Measurements from ENCODE around the gene CDH5.

CDH5 gene

GRCh38 chr16:66354034-66354909, 12.2 kb upstream of the CDH5 start:
- DNase-seq = no peak

DNA sequence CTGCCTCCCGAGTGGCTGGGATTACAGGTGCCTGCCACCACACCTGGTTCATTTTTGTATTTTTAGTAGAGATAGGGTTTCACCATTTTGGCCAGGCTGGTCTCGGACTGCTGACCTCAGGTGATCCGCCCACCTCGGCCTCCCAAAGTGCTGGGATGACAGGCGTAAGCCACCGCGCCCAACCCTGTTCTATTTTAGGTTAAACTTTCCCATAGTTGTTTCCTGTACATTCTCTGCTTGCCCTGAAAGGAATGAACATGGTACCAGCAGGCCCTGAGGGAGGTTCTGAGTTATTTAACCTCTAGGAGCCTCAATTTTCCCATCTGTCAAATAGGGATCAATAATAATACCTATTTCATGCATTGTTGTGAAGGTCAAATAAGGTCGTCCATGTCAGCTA, 11.0 kb upstream of the CDH5 start:
- DNase-seq = no peak

- no peak for DNase-seq
Measured at GRCh38 chr16:66357523-66357928, 9.0 kb upstream of the CDH5 start.

GRCh38 chr16:66358231-66358630, 8.3 kb upstream of the CDH5 start:
- no peak for DNase-seq

GRCh38 chr16:66359012-66359411, 7.5 kb upstream of the CDH5 start:
- no peak for DNase-seq

DNA sequence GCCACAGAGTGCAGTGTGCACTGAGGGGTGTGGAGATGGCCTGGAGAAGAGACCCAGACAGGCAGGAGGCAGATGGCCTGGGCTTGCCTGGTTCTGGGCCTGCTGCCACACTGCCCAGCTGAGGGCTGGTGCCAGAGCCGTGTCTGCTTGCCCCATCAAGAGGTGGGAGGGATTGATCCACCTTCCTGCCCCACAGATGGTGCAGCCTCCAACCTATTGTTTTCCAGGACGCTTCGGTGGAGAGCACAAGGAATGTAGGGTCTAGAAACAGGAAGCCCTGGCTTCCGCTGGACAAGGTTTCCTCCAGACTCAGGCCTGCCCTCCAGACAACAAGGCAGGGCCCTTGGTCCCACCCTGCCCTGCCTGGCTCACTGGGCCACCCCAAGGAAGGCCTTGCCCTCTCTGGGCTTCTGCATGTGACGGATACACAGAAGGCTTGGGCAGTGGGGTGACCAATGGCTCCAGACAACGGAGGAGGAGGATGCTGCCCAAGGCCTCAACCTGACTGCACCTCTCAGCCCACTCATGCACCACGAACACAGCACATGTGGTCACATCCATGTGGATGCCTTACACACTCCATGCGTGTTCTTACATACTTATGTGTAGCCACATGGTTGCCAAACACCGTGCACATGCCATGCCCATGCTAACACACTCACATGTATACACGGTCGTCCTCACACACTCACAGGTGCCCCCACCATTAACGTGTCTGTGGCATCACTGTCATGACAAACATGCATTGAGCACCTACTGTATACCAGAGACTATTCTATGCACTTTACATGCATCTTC, 6.5 kb upstream of the CDH5 start:
- no peak for DNase-seq

DNA sequence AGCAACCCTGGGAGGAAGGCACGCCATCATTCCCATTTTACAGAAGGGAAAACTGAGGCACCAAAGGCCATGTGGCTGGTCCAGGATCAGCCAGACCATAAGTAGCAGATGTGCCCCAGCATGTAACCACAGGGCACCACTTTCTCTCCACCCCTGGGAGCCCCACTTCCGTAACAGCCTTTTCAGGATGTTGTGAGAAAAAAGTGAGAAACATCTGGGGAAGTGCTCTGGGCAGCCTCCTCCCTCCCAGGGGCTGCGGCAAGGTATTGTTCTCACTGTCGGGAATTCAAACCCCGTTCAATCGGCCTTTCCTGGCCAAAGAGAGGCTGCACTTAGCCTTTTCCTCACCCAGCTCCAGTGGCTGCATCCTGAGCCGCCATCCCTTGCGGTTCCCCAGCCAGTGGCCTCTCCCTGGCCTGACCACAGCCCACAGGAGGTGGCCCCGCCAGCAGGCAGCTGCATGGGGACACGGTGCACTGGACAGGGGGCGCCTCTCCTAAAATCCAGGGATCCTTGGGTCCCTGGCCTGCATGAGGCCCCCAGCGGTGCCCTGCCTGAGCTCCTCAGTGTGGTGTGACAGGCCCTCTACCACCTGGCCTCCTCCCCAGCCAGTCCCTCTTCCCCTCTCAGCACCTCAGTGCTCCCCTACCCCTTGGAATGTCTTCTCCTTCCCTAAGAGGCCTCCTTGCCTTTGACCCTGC, 5.7 kb upstream of the CDH5 start:
- no peak for DNase-seq

DNA sequence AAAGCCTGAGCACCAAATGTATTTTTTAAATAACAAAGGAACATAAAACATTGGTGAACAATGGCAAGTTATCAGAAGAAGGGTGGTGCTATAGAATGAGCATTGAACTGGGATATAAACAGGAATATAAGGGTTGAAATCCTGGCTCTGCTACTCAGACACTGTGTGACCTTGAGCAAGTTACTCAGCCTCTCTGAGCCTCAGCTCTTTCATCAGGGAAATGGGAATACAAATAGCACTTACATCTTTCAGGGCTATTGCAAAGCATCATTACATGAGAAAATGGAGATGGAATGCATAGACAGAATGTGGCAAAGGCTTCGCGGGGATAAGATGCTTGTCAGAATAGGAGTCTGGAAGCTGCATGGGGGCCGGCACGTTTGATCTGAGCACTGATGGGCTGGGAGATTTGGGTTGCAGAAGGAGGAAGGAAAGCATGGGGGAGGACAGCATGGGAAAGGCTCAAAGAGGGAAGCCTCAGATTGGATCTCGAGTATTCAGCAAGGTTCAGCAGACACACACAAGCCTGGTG, 4.8 kb upstream of the CDH5 start:
- DNase-seq = no peak

- DNase-seq = no peak
Measured at GRCh38 chr16:66363211-66363777, 3.2 kb upstream of the CDH5 start.

- no peak for DNase-seq
Measured at GRCh38 chr16:66364117-66364958, 2.2 kb upstream of the CDH5 start.

DNA sequence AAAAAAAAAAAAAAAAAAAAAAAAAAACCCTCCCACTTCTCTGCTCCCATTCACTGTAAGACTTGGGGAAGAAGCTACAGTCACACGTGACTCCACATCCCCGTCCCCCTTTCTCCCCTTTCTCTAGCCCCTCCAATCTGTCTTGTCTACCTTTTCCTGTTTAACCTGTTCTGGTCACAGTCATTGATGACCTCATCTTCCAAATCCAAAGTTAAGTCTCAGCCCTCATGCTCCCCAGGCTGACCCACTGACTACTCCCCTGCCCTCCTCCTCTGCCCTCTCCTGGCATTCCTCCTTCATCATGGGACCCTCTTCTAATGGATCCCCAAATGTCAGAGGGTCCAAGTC, 1.6 kb upstream of the CDH5 start:
- no peak for DNase-seq

DNA sequence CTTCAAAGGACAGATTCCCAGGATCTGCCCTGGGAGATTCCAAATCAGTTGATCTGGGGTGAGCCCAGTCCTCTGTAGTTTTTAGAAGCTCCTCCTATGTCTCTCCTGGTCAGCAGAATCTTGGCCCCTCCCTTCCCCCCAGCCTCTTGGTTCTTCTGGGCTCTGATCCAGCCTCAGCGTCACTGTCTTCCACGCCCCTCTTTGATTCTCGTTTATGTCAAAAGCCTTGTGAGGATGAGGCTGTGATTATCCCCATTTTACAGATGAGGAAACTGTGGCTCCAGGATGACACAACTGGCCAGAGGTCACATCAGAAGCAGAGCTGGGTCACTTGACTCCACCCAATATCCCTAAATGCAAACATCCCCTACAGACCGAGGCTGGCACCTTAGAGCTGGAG, 840 bp upstream of the CDH5 start:
- no peak for DNase-seq

DNA sequence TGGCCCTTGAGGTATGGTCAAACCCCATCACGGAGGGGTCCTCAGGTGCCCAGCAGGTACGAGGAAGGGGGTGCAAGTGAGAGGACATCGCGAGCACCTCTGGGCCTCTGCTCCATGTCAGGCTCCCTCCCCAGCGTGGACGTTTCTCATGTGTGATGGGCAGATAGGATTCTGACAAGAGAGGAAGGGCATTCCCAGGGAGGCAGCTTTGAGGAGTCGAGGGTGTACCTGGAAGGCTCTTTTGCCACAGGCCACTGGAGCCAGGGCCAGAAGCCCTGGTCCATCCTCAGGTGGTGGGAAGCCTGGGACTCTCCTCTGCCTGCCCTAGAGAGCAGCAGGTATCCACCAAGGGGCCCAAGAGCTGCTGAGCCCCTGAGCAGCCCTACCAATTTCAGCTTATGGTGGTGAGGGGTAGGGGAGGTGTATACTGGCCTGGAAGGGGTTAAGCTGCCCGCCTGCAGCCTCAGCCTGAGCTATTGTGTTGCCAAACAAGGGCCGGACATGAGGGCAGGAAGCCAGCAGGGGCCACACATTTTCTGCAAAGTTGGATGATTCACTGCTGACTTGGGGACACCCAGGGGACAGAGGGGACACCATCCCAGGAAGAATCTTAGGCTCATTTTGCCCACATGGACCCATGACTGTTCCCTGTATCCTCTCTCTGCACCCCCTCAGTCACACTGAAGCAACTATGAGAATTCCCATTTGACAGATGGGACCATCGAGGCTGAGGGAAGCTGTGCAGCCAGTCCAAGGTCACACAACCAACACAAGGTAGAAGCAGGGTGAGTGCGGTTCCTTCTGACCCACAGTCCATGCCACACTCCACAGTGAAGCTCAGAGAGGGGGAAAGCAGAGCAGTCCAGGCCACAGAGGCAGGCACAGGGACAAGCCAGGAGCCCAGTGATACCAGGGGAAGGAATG, 1.7 kb downstream of the CDH5 start:
- DNase-seq = no peak

DNA sequence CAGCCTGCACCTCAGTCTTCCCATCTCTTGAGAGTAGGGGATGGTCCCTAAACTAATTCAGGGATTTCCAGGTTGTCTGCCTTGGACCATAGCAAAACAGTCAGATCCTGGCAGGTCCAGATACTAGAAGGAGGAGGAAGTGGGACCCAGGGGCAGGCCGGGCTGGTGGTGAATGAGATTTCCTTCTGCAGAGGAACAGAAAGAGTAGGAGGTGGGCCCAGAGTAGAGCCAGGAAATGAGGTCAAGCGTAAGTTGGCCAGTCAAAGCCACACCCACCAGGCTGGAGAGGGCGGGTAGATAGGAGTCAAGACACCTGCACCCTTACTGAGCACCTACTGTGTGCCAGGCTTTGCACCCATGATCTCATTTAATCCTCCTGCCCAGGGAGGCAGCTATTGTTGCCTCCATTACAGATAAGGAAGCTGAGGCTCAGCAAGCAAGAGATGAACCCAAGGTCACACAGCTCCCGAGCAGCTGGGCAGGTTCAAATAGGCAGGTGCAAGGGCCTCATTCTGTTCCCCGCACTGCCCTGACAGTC, 2.6 kb downstream of the CDH5 start:
- DNase-seq = no peak

- DNase-seq = no peak
Measured at GRCh38 chr16:66370786-66371684, 4.5 kb downstream of the CDH5 start.

DNA sequence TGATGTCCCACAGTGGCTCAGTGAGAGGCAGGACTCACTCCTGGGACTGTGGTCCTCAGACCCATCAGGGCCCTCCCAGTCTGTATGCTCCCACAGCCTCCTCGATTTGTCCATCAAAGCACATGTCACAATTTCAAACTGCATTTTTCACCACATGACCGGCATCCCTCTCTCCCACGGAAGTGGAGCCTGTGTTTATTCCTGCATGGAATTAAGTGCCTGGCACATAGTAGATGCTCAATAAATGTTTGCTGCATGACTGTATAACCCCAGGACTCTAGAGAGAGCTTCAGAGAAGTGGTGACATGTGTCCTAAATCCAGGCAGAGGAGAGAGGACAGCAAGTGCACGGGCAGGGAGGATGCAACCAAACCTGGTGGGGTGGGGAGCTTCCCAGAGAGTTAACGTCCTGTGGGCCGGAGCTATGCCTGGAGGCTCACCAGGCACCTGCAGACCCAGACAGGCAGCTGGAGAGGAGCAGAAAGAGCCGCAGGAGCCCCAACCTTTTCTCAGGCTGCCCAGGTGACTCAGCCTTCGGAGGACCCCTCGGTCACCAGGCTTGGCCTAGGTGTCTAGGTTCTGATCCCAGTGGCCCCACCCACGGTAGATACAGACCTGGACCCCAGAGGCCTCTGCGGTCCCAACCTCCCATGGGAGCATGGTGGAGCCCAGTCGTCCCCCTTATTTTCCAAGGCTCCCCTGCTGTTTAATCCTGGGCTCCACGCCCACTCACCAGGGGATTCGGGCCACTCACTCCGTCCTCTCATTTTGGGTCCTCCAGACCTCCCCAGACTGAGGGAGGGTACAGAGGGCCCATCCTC, 5.8 kb downstream of the CDH5 start:
- DNase-seq = no peak

- DNase-seq = no peak
Measured at GRCh38 chr16:66372898-66373155, 6.3 kb downstream of the CDH5 start.

DNA sequence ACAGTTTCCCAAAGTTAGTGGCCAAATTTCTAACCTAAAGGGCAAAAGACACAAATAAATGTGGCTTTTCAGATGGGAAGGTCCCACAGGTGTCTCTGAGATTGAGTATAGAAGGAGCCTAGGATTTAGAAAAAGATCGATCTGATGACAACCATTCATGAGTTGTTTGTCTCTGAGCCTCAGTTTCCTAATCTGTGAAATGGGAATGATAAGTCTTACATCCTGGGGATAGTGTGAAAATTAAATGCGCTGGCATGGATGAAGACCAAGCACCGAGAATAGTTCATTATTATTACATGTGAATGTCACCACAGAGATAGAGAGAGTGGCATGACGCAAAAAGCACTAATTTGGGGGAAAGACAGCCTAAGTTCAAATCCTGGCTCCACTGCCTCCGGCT, 7.2 kb downstream of the CDH5 start:
- DNase-seq = no peak

GRCh38 chr16:66374176-66374575, 7.7 kb downstream of the CDH5 start:
- DNase-seq = no peak
